GM08714 (cell line): Measurements from ENCODE around the gene MROH8.

Experiments used
- H3K4me3 ChIP-seq: fragments of 200-500 bp; sonication (Bioruptor generic); 2 replicates; pipeline ENCODE4 v1.5.1; 2014; ENCODE audit warnings: mild to moderate bottlenecking, low read length, inconsistent platforms
- ZNF274 ChIP-seq: IDR thresholded peaks from 2 replicates; pipeline ENCODE4 v1.6.1; 2012; ENCODE audit warnings: mild to moderate bottlenecking, low read depth, low read length

Gene MROH8

GRCh38 chr20:37066168-37066567 is 113.2 kb downstream of the MROH8 start:
- TF ChIP-seq ZNF274, result no peak
- no peak overlapping the region for H3K4me3 ChIP-seq

GRCh38 chr20:37055276-37055675 is 124.1 kb downstream of the MROH8 start:
- no peak overlapping the region for H3K4me3 ChIP-seq
- TF ChIP-seq ZNF274, result no peak

- H3K4me3 ChIP-seq, result no peak overlapping the region
- no peak for TF ChIP-seq ZNF274
These were observed 126.0 kb downstream of the MROH8 start for GRCh38 chr20:37053230-37053950.
